Naive thymus-derived CD4-positive, alpha-beta T cell (primary cell): ENCODE data around the gene RFX8. TPM values are rescaled to one million over a fixed set of nuclear protein-coding genes. Genes with fewer than 3 reads are reported as not detected.

Experiments
- ATAC-seq: fragments of 150-1000 bp; cut with Tn5 transposase; 2 replicates; pipeline ENCODE4 v1.10.0; 2021; ENCODE audit warnings: mild to moderate bottlenecking, moderate library complexity
- CTCF ChIA-PET: fragments of 350-600 bp; sonication (Branson Sonifier 250); formaldehyde crosslinking; loops from one replicate; lab custom pipeline; 2021; ENCODE audit warnings: antibody characterized with exemption; lab: Charles Lee
- POLR2A ChIA-PET: fragments of 350-600 bp; sonication (Branson Sonifier 250); formaldehyde crosslinking; loops from one replicate; lab custom pipeline; 2021; ENCODE audit warnings: antibody characterized with exemption, inconsistent platforms; lab: Charles Lee
- DNase-seq, 9 donors: peaks; one replicate each; pipeline versions ENCODE4 v3.0.0 to v3.0.0-alpha.2; 2020 to 2022; ENCODE audit warnings: mixed read lengths in 1 of 9
- H3K27ac ChIP-seq: one replicate; pipeline ENCODE4 v1.7.0; 2013; ENCODE audit warnings: mild to moderate bottlenecking, low read depth, low read length, moderate library complexity
- H3K27me3 ChIP-seq, 2 donors: one replicate each; pipeline ENCODE4 v1.7.0; 2013; ENCODE audit warnings: low read length in 2 of 2, mild to moderate bottlenecking in 2 of 2, moderate library complexity in 2 of 2; ENCODE audit not compliant: control insufficient read depth in 2 of 2, insufficient read depth in 2 of 2
- H3K36me3 ChIP-seq, 3 experiments: 1 replicate in 2 of 3; 2 replicates in 1 of 3; pipeline ENCODE4 v1.7.0; 2013; ENCODE audit warnings: low read length in 3 of 3, mild to moderate bottlenecking in 3 of 3, moderate library complexity in 1 of 3; ENCODE audit not compliant: insufficient read depth in 3 of 3, control insufficient read depth in 2 of 3
- H3K4me1 ChIP-seq, 2 donors: one replicate each; pipeline ENCODE4 v1.7.0; 2013; ENCODE audit warnings: low read length in 2 of 2, mild to moderate bottlenecking in 2 of 2, moderate library complexity in 1 of 2; ENCODE audit not compliant: control insufficient read depth in 2 of 2, insufficient read depth in 2 of 2
- H3K4me3 ChIP-seq: 2 replicates; pipeline ENCODE4 v1.7.0; 2013; ENCODE audit warnings: mild to moderate bottlenecking, low read length
- H3K9me3 ChIP-seq, 3 experiments: 1 replicate in 2 of 3; 2 replicates in 1 of 3; pipeline ENCODE4 v1.7.0; 2013; ENCODE audit warnings: low read length in 3 of 3; ENCODE audit not compliant: control insufficient read depth in 2 of 3
- H3K27ac Mint-ChIP-seq, 9 donors: one replicate each; pipeline ENCODE4 v1.8.0; 2020 to 2022; ENCODE audit warnings: mixed read lengths in 9 of 9, mild to moderate bottlenecking in 8 of 9, moderate library complexity in 5 of 9, inconsistent platforms in 2 of 9
- H3K27me3 Mint-ChIP-seq, 5 donors: one replicate each; pipeline ENCODE4 v1.8.0; 2021 to 2022; ENCODE audit warnings: mixed read lengths in 5 of 5, mild to moderate bottlenecking in 1 of 5
- H3K36me3 Mint-ChIP-seq, 5 donors: one replicate each; pipeline ENCODE4 v1.8.0; 2020 to 2022; ENCODE audit warnings: mixed read lengths in 5 of 5, mild to moderate bottlenecking in 3 of 5, inconsistent platforms in 1 of 5
- H3K4me1 Mint-ChIP-seq, 7 donors: one replicate each; pipeline ENCODE4 v1.8.0; 2020 to 2022; ENCODE audit warnings: mixed read lengths in 7 of 7, mild to moderate bottlenecking in 3 of 7, inconsistent platforms in 1 of 7
- H3K4me3 Mint-ChIP-seq, 10 donors: one replicate each; pipeline ENCODE4 v1.8.0; 2020 to 2022; ENCODE audit warnings: mild to moderate bottlenecking in 10 of 10, mixed read lengths in 10 of 10, moderate library complexity in 6 of 10, inconsistent platforms in 2 of 10
- H3K9me3 Mint-ChIP-seq, 11 donors: one replicate each; pipeline ENCODE4 v1.8.0; 2020 to 2022; ENCODE audit warnings: mixed read lengths in 11 of 11, mild to moderate bottlenecking in 4 of 11, inconsistent platforms in 1 of 11, moderate library complexity in 1 of 11
- intact Hi-C, 2 donors: fragments of 100-400 bp; cut with micrococcal nuclease; formaldehyde crosslinking; loops; one replicate each; pipeline ENCODE4 v1.15.1; 2023
- polyA plus RNA-seq, 2 donors: library from polyadenylated mRNA; unstranded; fragments of 300-500 nt; fragmentation: Illumina TruSeq; gene quantifications; one replicate each; pipeline ENCODE4 v1.2.3, GENCODE V29; 2021
- total RNA-seq, 6 experiments: library from RNA in 5 of 6; stranded (reverse) in 5 of 6; gene quantifications; 1 replicate in 5 of 6; 2 replicates in 1 of 6; pipeline ENCODE4 v1.2.3 and lab custom pipeline; 2021 to 2026

The RFX8 gene
- total RNA-seq (1 to 10 TPM in 2 of 5 experiments, under 1 TPM in 2, not detected in 1; 0.24 to 2.0 (median 0.88) TPM), polyA plus RNA-seq (not detected), total RNA-seq (lab: John Stamatoyannopoulos, UW) (0.40 reads per million)

- intact Hi-C loops, result loop anchor here (1.0 to 5.0 kb wide), 10 partner anchors 58 to 356 kb away; partner anchors contain the start of genes CNOT11 (in 1 of the 2) and MAP4K4 (in 1 of the 2)
- peak; percentile 91 for ATAC-seq
- Mint-ChIP-seq H3K27ac (peak within 1 kb of the TSS; percentile 29 to 92 (median 76)), H3K36me3 (peaks cover 0 to 6% (median 0%) of the 10 kb centered on the region in 5 donors), H3K27me3 (peaks cover 0 to 11% (median 0%) of the 10 kb centered on the region in 5 donors), H3K4me3 (peak within 1 kb of the TSS; percentile 81 to 90 (median 85)), H3K4me1 (peaks cover 6 to 57% (median 15%) of the 10 kb centered on the region in 7 donors), H3K9me3 (no peaks in the 10 kb centered on the region)
- H3K27ac ChIP-seq, result no peak within 1 kb of the TSS
- DNase-seq, result peak; percentile 14 to 76 (median 61)
- no peaks in the 10 kb centered on the region for H3K27me3 ChIP-seq
- H3K9me3 ChIP-seq, result no peaks in the 10 kb centered on the region
- POLR2A ChIA-PET, result interaction anchor here (0.5 to 1.6 kb wide), 7 partner anchors 9 to 222 kb away, joined by 3 to 6 read pairs (median 4); no protein-coding TSS in a partner anchor
- no peaks in the 10 kb centered on the region for H3K36me3 ChIP-seq
- H3K4me3 ChIP-seq, result peak within 1 kb of the TSS; percentile 48
- CTCF ChIA-PET, result interaction anchor here (1.1 to 1.2 kb wide), 2 partner anchors 24 to 56 kb away, joined by 3 read pairs; no protein-coding TSS in a partner anchor
- H3K4me1 ChIP-seq, result peaks cover 0 to 6% of the 10 kb centered on the region in 2 donors
Observed at GRCh38 chr2:101474731-101475384, at the start of gene RFX8. Gene RFX8, minus strand, starts transcription at chr2:101475112. Its CDS starts 8,264 bp downstream, at chr2:101466848.

GRCh38 chr2:101521487-101521886, 46.6 kb upstream of the RFX8 start:
- no peak overlapping the region for H3K27ac Mint-ChIP-seq
- peaks cover 17 to 39% (median 33%) of the 10 kb centered on the region in 7 donors for H3K4me1 Mint-ChIP-seq
- no peak overlapping the region for H3K4me3 ChIP-seq
- POLR2A ChIA-PET, result no interaction called here
- H3K4me3 Mint-ChIP-seq, result no peak overlapping the region
- H3K27me3 ChIP-seq, result no peaks in the 10 kb centered on the region
- H3K36me3 ChIP-seq, result no peaks in the 10 kb centered on the region
- peaks cover 0 to 7% (median 3%) of the 10 kb centered on the region in 11 donors for H3K9me3 Mint-ChIP-seq
- peaks cover 0 to 12% (median 3%) of the 10 kb centered on the region in 5 donors for H3K36me3 Mint-ChIP-seq
- H3K4me1 ChIP-seq, result peaks cover 6 to 15% of the 10 kb centered on the region in 2 donors
- peak; percentile 57 for ATAC-seq
- no peak overlapping the region for H3K27ac ChIP-seq
- no peak for DNase-seq
- peaks cover 0 to 11% (median 0%) of the 10 kb centered on the region in 5 donors for H3K27me3 Mint-ChIP-seq
- CTCF ChIA-PET, result interaction anchor here (0.5 to 0.6 kb wide), 2 partner anchors 10 to 63 kb away, joined by 3 to 4 read pairs; no protein-coding TSS in a partner anchor
- intact Hi-C loops, result no loop called here
- H3K9me3 ChIP-seq, result no peaks in the 10 kb centered on the region

- DNase-seq (no peak), ATAC-seq (no peak)
- Mint-ChIP-seq H3K27me3 (peaks cover 0 to 5% (median 0%) of the 10 kb centered on the region in 5 donors), H3K4me3 (no peak overlapping the region), H3K27ac (peak overlapping the region in 1 of 9 donors; percentile 29), H3K9me3 (peaks cover 0 to 8% (median 0%) of the 10 kb centered on the region in 11 donors), H3K4me1 (peaks cover 20 to 48% (median 41%) of the 10 kb centered on the region in 7 donors), H3K36me3 (peaks cover 0 to 14% (median 3%) of the 10 kb centered on the region in 5 donors)
- Histone ChIP-seq H3K27me3 (no peaks in the 10 kb centered on the region), H3K9me3 (no peaks in the 10 kb centered on the region), H3K27ac (no peak overlapping the region), H3K36me3 (no peaks in the 10 kb centered on the region), H3K4me3 (no peak overlapping the region), H3K4me1 (peaks cover 6 to 15% of the 10 kb centered on the region in 2 donors)
- ChIA-PET POLR2A (no interaction called here), CTCF (no interaction called here)
- intact Hi-C loops, result no loop called here
Observed at GRCh38 chr2:101520246-101520645, 45.3 kb upstream of the RFX8 start.

GRCh38 chr2:101518578-101519492, 43.9 kb upstream of the RFX8 start:
- CTCF ChIA-PET, result interaction anchor here (0.6 kb wide), 1 partner anchor 313 kb away, joined by 3 read pairs; no protein-coding TSS in a partner anchor
- Mint-ChIP-seq H3K36me3 (peaks cover 0 to 19% (median 0%) of the 10 kb centered on the region in 5 donors), H3K4me3 (no peak overlapping the region), H3K27ac (no peak overlapping the region), H3K4me1 (peaks cover 20 to 50% (median 46%) of the 10 kb centered on the region in 7 donors), H3K27me3 (peaks cover 0 to 3% (median 0%) of the 10 kb centered on the region in 5 donors), H3K9me3 (peaks cover 0 to 11% (median 0%) of the 10 kb centered on the region in 11 donors)
- H3K36me3 ChIP-seq, result no peaks in the 10 kb centered on the region
- DNase-seq, result no peak
- intact Hi-C loops, result loop anchor here in 1 of 2 donors (5.0 kb wide), 1 partner anchor 43 kb away; no protein-coding TSS in a partner anchor
- H3K4me1 ChIP-seq, result peaks cover 6 to 15% of the 10 kb centered on the region in 2 donors
- H3K4me3 ChIP-seq, result no peak overlapping the region
- H3K27me3 ChIP-seq, result no peaks in the 10 kb centered on the region
- H3K9me3 ChIP-seq, result no peaks in the 10 kb centered on the region
- no peak overlapping the region for H3K27ac ChIP-seq
- no peak for ATAC-seq
- POLR2A ChIA-PET, result no interaction called here

DNA sequence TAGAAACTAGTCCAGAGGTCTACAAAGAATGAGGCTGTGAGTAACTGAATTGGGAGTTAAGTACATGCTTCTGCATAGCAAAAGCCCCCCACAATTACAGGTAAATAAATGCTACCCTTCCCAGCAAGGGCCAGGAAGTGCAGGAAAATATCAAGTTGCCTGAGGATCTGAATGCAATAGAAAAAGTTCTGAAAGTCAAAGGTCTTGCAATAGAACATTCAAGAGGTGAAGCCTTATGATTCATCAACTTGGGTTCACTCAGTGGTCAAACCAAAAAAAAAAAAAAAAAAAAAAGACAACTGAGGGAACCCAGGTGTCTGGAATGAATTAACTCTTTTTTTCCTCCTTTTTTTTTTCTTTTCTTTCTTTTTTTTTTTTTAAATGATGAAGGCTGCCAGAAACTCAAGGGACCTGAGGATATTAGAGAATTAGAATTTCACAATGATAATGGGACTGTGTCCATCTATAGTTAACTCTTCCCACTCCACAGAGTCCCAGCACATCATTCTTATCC, 42.9 kb upstream of the RFX8 start:
- CTCF ChIA-PET, result interaction anchor here (0.6 kb wide), 1 partner anchor 314 kb away, joined by 3 read pairs; no protein-coding TSS in a partner anchor
- peaks cover 6 to 15% of the 10 kb centered on the region in 2 donors for H3K4me1 ChIP-seq
- H3K9me3 ChIP-seq, result no peaks in the 10 kb centered on the region
- H3K27ac Mint-ChIP-seq, result peak overlapping the region in 2 of 9 donors; percentile 3 to 9
- H3K36me3 Mint-ChIP-seq, result peaks cover 0 to 22% (median 0%) of the 10 kb centered on the region in 5 donors
- DNase-seq (no peak), ATAC-seq (no peak)
- H3K9me3 Mint-ChIP-seq, result peaks cover 0 to 14% (median 0%) of the 10 kb centered on the region in 11 donors
- H3K4me3 Mint-ChIP-seq, result peak overlapping the region in 3 of 10 donors; percentile 34 to 55 (median 53)
- no peaks in the 10 kb centered on the region for H3K27me3 ChIP-seq
- H3K4me3 ChIP-seq, result no peak overlapping the region
- H3K36me3 ChIP-seq, result no peaks in the 10 kb centered on the region
- intact Hi-C loops, result loop anchor here in 1 of 2 donors (5.0 kb wide), 1 partner anchor 44 kb away; no protein-coding TSS in a partner anchor
- H3K27me3 Mint-ChIP-seq, result peaks cover 0 to 8% (median 0%) of the 10 kb centered on the region in 5 donors
- H3K27ac ChIP-seq, result no peak overlapping the region
- POLR2A ChIA-PET, result no interaction called here
- H3K4me1 Mint-ChIP-seq, result peaks cover 20 to 50% (median 46%) of the 10 kb centered on the region in 7 donors
